HG02798 (cell line): Measurements from ENCODE around the gene WBP1L.
"Not testable (repeated sequence)": the region's sequence is repeated elsewhere in the genome, so short reads cannot be mapped to it uniquely, and the experiment has no call there.

ENCODE experiments used
- ATAC-seq: cut with Tn5 transposase; IDR thresholded peaks from one replicate; pipeline ENCODE4 v1.9.1; 2021; ENCODE audit warnings: mild to moderate bottlenecking; ENCODE audit not compliant: unreplicated experiment, poor library complexity

WBP1L gene

GRCh38 chr10:102801978-102802377 lies 58.2 kb downstream of the WBP1L start:
- no peak for ATAC-seq

- ATAC-seq = no peak
Measured at GRCh38 chr10:102802920-102803534, 59.3 kb downstream of the WBP1L start.

GRCh38 chr10:102804382-102805055 lies 60.8 kb downstream of the WBP1L start:
- no peak for ATAC-seq

GRCh38 chr10:102808380-102808779 lies 64.6 kb downstream of the WBP1L start:
- no peak for ATAC-seq

- ATAC-seq = no peak
Measured at GRCh38 chr10:102811346-102811745, 67.6 kb downstream of the WBP1L start.

GRCh38 chr10:102812231-102812876 lies 68.6 kb downstream of the WBP1L start:
- no peak for ATAC-seq

GRCh38 chr10:102813017-102813541 lies 69.3 kb downstream of the WBP1L start:
- ATAC-seq = no peak

GRCh38 chr10:102813734-102814452 lies 70.1 kb downstream of the WBP1L start:
- no peak for ATAC-seq

GRCh38 chr10:102814453-102814871 lies 70.7 kb downstream of the WBP1L start:
- no peak for ATAC-seq

- no peak for ATAC-seq
Measured at GRCh38 chr10:102814873-102815661, 71.3 kb downstream of the WBP1L start.

GRCh38 chr10:102815790-102816549 lies 72.2 kb downstream of the WBP1L start:
- no peak for ATAC-seq

GRCh38 chr10:102817175-102817574 lies 73.4 kb downstream of the WBP1L start:
- ATAC-seq = no peak

- no peak for ATAC-seq
Measured at GRCh38 chr10:102819054-102819453, 75.3 kb downstream of the WBP1L start.

- ATAC-seq = not testable (repeated sequence)
Measured at GRCh38 chr10:102820008-102820407, 76.3 kb downstream of the WBP1L start.

GRCh38 chr10:102822222-102822621 lies 78.5 kb downstream of the WBP1L start:
- ATAC-seq = no peak

- no peak for ATAC-seq
Measured at GRCh38 chr10:102824664-102825063, 80.9 kb downstream of the WBP1L start.

- no peak for ATAC-seq
Measured at GRCh38 chr10:102826148-102826796, 82.5 kb downstream of the WBP1L start.

GRCh38 chr10:102827597-102827975 lies 83.8 kb downstream of the WBP1L start:
- no peak for ATAC-seq
